GM12878 (cell line): Measurements from ENCODE around the gene TRMT1. TPM values are rescaled to one million over a fixed set of nuclear protein-coding genes. Genes with fewer than 3 reads are reported as not detected.

ENCODE experiments used
- ATAC-seq: fragments of 200-7000 bp; cut with Tn5 transposase; 3 replicates; pipeline ENCODE4 v1.9.1; 2020; ENCODE audit warnings: mild to moderate bottlenecking, moderate library complexity
- BruUV-seq: library from RNA; stranded (reverse); fragments of 400-500 nt; replicated peaks from 2 replicates; lab custom pipeline; 2021; lab: Mats Ljungman, UMichigan
- CTCF ChIA-PET: fragments of 300-600 bp; sonication (Branson Sonifier 250); formaldehyde crosslinking; extraction: SDS; loops from one replicate; lab custom pipeline; 2021; ENCODE audit warnings: inconsistent platforms; lab: Yijun Ruan, JAX
- POLR2A ChIA-PET: fragments of 350-600 bp; formaldehyde crosslinking; extraction: SDS; loops from one replicate; lab custom pipeline; 2021; ENCODE audit warnings: inconsistent platforms; lab: Charles Lee
- RAD21 ChIA-PET: fragments of 300-600 bp; sonication (Branson Sonifier 250); formaldehyde crosslinking; loops from one replicate; lab custom pipeline; 2023; ENCODE audit warnings: antibody characterized with exemption; ENCODE audit not compliant: unreplicated experiment; lab: Charles Lee
- SMC1A ChIA-PET: fragments of 300-600 bp; sonication (Branson Sonifier 250); formaldehyde crosslinking; loops from one replicate; lab custom pipeline; 2023; ENCODE audit not compliant: unreplicated experiment, uncharacterized antibody; lab: Charles Lee
- DNase-seq: peaks from one replicate; pipeline ENCODE4 v3.0.0-alpha.2; 2011; ENCODE audit warnings: low read depth, low spot score
- FAIRE-seq: peaks from 3 replicates; lab custom pipeline; 2011; peaks lifted over from hg19 to GRCh38; lab: Jason Lieb, UNC
- H2AFZ ChIP-seq: 2 replicates; pipeline ENCODE4 v1.6.0; 2011; ENCODE audit warnings: low read depth, low read length, control low read depth; ENCODE audit not compliant: control insufficient read depth
- H3K27ac ChIP-seq: 2 replicates; pipeline ENCODE4 v1.5.1; 2011; ENCODE audit warnings: control low read depth; ENCODE audit not compliant: control insufficient read depth, insufficient read depth
- H3K27me3 ChIP-seq, 2 experiments: replicated peaks in 1 of 2; 2 replicates each; pipeline versions ENCODE4 v1.6.0 to v1.6.1; 2011; ENCODE audit warnings: low read length in 1 of 2; ENCODE audit not compliant: control insufficient read depth in 2 of 2, insufficient read depth in 2 of 2
- H3K36me3 ChIP-seq, 2 experiments: 2 replicates each; pipeline ENCODE4 v1.5.1; 2011; ENCODE audit warnings: low read length in 1 of 2; ENCODE audit not compliant: control insufficient read depth in 2 of 2, insufficient read depth in 2 of 2
- H3K4me1 ChIP-seq: 2 replicates; pipeline ENCODE4 v1.6.1; 2011; ENCODE audit warnings: mild to moderate bottlenecking, low read length, moderate library complexity, mixed read lengths; ENCODE audit not compliant: control insufficient read depth, insufficient read depth
- H3K4me2 ChIP-seq: 2 replicates; pipeline ENCODE4 v1.6.0; 2011; ENCODE audit warnings: control low read depth; ENCODE audit not compliant: control insufficient read depth, insufficient read depth
- H3K4me3 ChIP-seq: fragments of 200-600 bp; sonication (generic); 2 replicates; pipeline ENCODE4 v1.5.1; 2016
- H3K79me2 ChIP-seq: 2 replicates; pipeline ENCODE4 v1.6.0; 2011; ENCODE audit warnings: low read length; ENCODE audit not compliant: control insufficient read depth, insufficient read depth
- H3K9ac ChIP-seq: 2 replicates; pipeline ENCODE4 v1.8.0; 2011; ENCODE audit warnings: low read length, control low read depth, mixed read lengths; ENCODE audit not compliant: control insufficient read depth, insufficient read depth
- H3K9me3 ChIP-seq: replicated peaks from 3 replicates; pipeline ENCODE4 v1.5.1; 2011; ENCODE audit warnings: mild to moderate bottlenecking, low read length; ENCODE audit not compliant: control insufficient read depth, insufficient read depth
- H4K20me1 ChIP-seq: 2 replicates; pipeline ENCODE4 v1.6.0; 2011; ENCODE audit not compliant: control insufficient read depth, insufficient read depth
- CREB1 ChIP-seq: IDR thresholded peaks from 2 replicates; pipeline ENCODE4 v1.6.1; 2012; ENCODE audit warnings: low read depth, mild to moderate bottlenecking, inconsistent platforms
- E4F1 ChIP-seq: fragments of 450-650 bp; IDR thresholded peaks from 2 replicates; pipeline ENCODE4 v1.6.1; 2018; ENCODE audit warnings: borderline replicate concordance, mild to moderate bottlenecking; ENCODE audit not compliant: partially characterized antibody
- FOS ChIP-seq: IDR thresholded peaks from 3 replicates; pipeline ENCODE4 v1.6.1; 2011; ENCODE audit warnings: borderline replicate concordance; ENCODE audit not compliant: insufficient read length; ENCODE audit errors: extremely low read depth
- KAT2A ChIP-seq: conservative IDR thresholded peaks from 2 replicates; pipeline ENCODE4 v1.6.1; 2011; ENCODE audit warnings: low read depth, low read length; ENCODE audit not compliant: control insufficient read depth
- MLLT1 ChIP-seq: fragments of 450-650 bp; IDR thresholded peaks from 2 replicates; pipeline ENCODE4 v1.6.1; 2016; ENCODE audit warnings: mild to moderate bottlenecking
- RUNX3 ChIP-seq: IDR thresholded peaks from 2 replicates; pipeline ENCODE4 v1.6.1; 2012; ENCODE audit warnings: low read length, inconsistent platforms
- TCF3 ChIP-seq: IDR thresholded peaks from 2 replicates; pipeline ENCODE4 v1.6.1; 2012; ENCODE audit warnings: low read depth, mild to moderate bottlenecking, low read length, borderline replicate concordance; ENCODE audit not compliant: insufficient read depth
- ZNF24 ChIP-seq: fragments of 450-650 bp; IDR thresholded peaks from 2 replicates; pipeline ENCODE4 v1.6.1; 2017; ENCODE audit warnings: antibody characterized with exemption, mild to moderate bottlenecking
- WGBS: methylation state at CpG from one replicate; pipeline ENCODE4 v1.1.6; 2016; ENCODE audit warnings: low lambda C conversion rate; ENCODE audit not compliant: insufficient replicate concordance, insufficient coverage; ENCODE audit errors: missing lambda C conversion rate; 5-methylcytosine and 5-hydroxymethylcytosine counted together
- in situ Hi-C: fragments of 300-500 bp; cut with MboI; formaldehyde crosslinking; loops from 9 replicates; pipeline ENCODE4 v1.14.3; 2018; ENCODE audit warnings: mixed read lengths
- intact Hi-C: fragments of 100-400 bp; cut with micrococcal nuclease; formaldehyde crosslinking; loops from one replicate; pipeline ENCODE4 v1.14.2; 2022; ENCODE audit not compliant: unreplicated experiment
- polyA plus RNA-seq, 11 experiments: library from polyadenylated mRNA; depleted of rRNA in 4 of 11; unstranded in 6 of 11; stranded (reverse) in 5 of 11; fragments of >200 nt; fragmentation: Nextera tagmentation in 4 of 11; fragmentation: Illumina TruSeq in 1 of 11; extraction: Ambion mirVana in 4 of 11; extraction: Trizol in 1 of 11; gene quantifications; 1 replicate in 1 of 11; 2 replicates in 10 of 11; pipeline versions ENCODE4 v1.2.1 to v1.2.3, GENCODE V29; 2011 to 2016; ENCODE audit warnings: inconsistent platforms in 2 of 11, missing spikeins in 2 of 11, low read depth in 1 of 11
- total RNA-seq, 4 experiments: library from RNA; depleted of rRNA in 3 of 4; stranded (reverse); fragments of >200 nt in 3 of 4; fragmentation: Illumina TruSeq in 1 of 4; extraction: Trizol in 1 of 4; gene quantifications; 2 replicates each; pipeline versions ENCODE4 v1.2.1 to v1.2.3, GENCODE V29; 2013 to 2021

TRMT1 gene
- total and polyA plus RNA-seq, 10 of the 15 experiments (the other 5 are each of a cell fraction or from before 2014, with no cell fraction given): 3.4 to 68.8 (median 34.8) TPM

- H3K4me2 ChIP-seq: no peak overlapping the region
- no peak overlapping the region for H3K4me3 ChIP-seq
- WGBS: 100% methylated on average over 3 of the region's 3 CpGs
- CTCF ChIA-PET: no interaction called here
- no peaks in the 10 kb centered on the region for H3K27me3 ChIP-seq
- in situ Hi-C loops: loop anchor here (10.0 to 25.0 kb wide), 4 partner anchors 685 to 1572 kb away; partner anchors contain the start of genes ACP5 and ZNF627
- H3K36me3 ChIP-seq: no peaks in the 10 kb centered on the region; a peak in 1 of 4 replicates
- RAD21 ChIA-PET: interaction anchor here (1.1 kb wide), 1 partner anchor 42 kb away, joined by 4 read pairs; the partner anchor contains the start of gene NACC1
- SMC1A ChIA-PET: no interaction called here
- no TSS peak for BruUV-seq
- peaks cover 1% of the 10 kb centered on the region; the same call in 1 of the 2 replicates for H3K79me2 ChIP-seq
- ATAC-seq (no peak), FAIRE-seq (no peak), DNase-seq (no peak)
- H4K20me1 ChIP-seq: no peaks in the 10 kb centered on the region
- H3K27ac ChIP-seq: no peak overlapping the region
- peaks cover 57% of the 10 kb centered on the region for H3K4me1 ChIP-seq
- TF ChIP-seq KAT2A: no peak
- TF ChIP-seq TCF3: no peak
- no peak for TF ChIP-seq MLLT1
- no peak for TF ChIP-seq ZNF24
- TF ChIP-seq FOS: no peak
- no peak for TF ChIP-seq E4F1
- TF ChIP-seq CREB1: no peak
- TF ChIP-seq RUNX3: no peak
- H3K9me3 ChIP-seq: no peaks in the 10 kb centered on the region
- POLR2A ChIA-PET: no interaction called here
- no peak overlapping the region for H3K9ac ChIP-seq
- intact Hi-C loops: loop anchor here (5.0 to 10.0 kb wide), 3 partner anchors 33 to 845 kb away; partner anchors contain the start of gene RFX1
- H2AFZ ChIP-seq: no peak overlapping the region
These were observed 43.2 kb upstream of the TRMT1 start for GRCh38 chr19:13159713-13160112.
